HCT116 (cell line): Measurements from ENCODE around the gene LZTS3. TPM values are rescaled to one million over a fixed set of nuclear protein-coding genes. Genes with fewer than 3 reads are reported as not detected.
"Not testable (repeated sequence)": the region's sequence is repeated elsewhere in the genome, so short reads cannot be mapped to it uniquely, and the experiment has no call there.

Experiments
- ATAC-seq: fragments of 200-7000 bp; cut with Tn5 transposase; 2 replicates; pipeline ENCODE4 v1.9.1; 2020; ENCODE audit warnings: mild to moderate bottlenecking, moderate library complexity
- BruUV-seq: library from RNA; stranded (reverse); fragments of 400-500 nt; replicated peaks from 2 replicates; lab custom pipeline; 2021; lab: Mats Ljungman, UMichigan
- CTCF ChIA-PET: fragments of 300-600 bp; sonication (Branson Sonifier 250); formaldehyde crosslinking; loops from one replicate; lab custom pipeline; 2021; ENCODE audit warnings: antibody characterized with exemption; lab: Charles Lee
- POLR2A ChIA-PET: fragments of 300-600, 350-600 bp; sonication (Branson Sonifier 250); formaldehyde crosslinking; loops from one replicate; lab custom pipeline; 2021; ENCODE audit warnings: antibody characterized with exemption; lab: Charles Lee
- RAD21 ChIA-PET, 2 experiments: fragments of 300-600 bp; sonication (Branson Sonifier 250); formaldehyde crosslinking; loops; one replicate each; lab custom pipeline; 2023; ENCODE audit warnings: low total read pairs in 2 of 2; ENCODE audit not compliant: uncharacterized antibody in 2 of 2, unreplicated experiment in 2 of 2, low non-redundant PET in 1 of 2; lab: Charles Lee
- DNase-seq: peaks from one replicate; pipeline ENCODE4 v3.0.0-alpha.2; 2010; ENCODE audit warnings: low read depth, low spot score
- H2AFZ ChIP-seq: fragments of 200-600 bp; shearing (Covaris generic), sonication (generic); 2 replicates; pipeline ENCODE4 v1.6.1; 2017; ENCODE audit warnings: low read depth, mixed run types, mixed read lengths, antibody characterized with exemption, low read length; ENCODE audit not compliant: poor library complexity, severe bottlenecking
- H3K27ac ChIP-seq: 2 replicates; pipeline ENCODE4 v1.5.1; 2012; ENCODE audit warnings: low read depth, low read length
- H3K27me3 ChIP-seq: fragments of 200-600 bp; sonication (generic); 2 replicates; pipeline ENCODE4 v1.6.1; 2016; ENCODE audit warnings: mixed run types, low read length, mixed read lengths; ENCODE audit not compliant: insufficient read depth
- H3K36me3 ChIP-seq, 2 experiments: fragments of 200-500 bp in 1 of 2; fragments of 200-600 bp in 1 of 2; sonication (Bioruptor generic) in 1 of 2; sonication (generic) in 1 of 2; 2 replicates each; pipeline versions ENCODE4 v1.5.1 to v1.6.1; 2014 to 2016; ENCODE audit warnings: low read length in 2 of 2, inconsistent platforms in 1 of 2, mixed read lengths in 1 of 2, mixed run types in 1 of 2; ENCODE audit not compliant: insufficient read depth in 2 of 2, control insufficient read depth in 1 of 2
- H3K4me1 ChIP-seq, 2 experiments: fragments of 200-600 bp in 1 of 2; sonication (generic) in 1 of 2; 2 replicates each; pipeline versions ENCODE4 v1.5.1 to v1.6.1; 2012 to 2017; ENCODE audit warnings: low read length in 2 of 2, inconsistent platforms in 1 of 2, mild to moderate bottlenecking in 1 of 2, mixed read lengths in 1 of 2, mixed run types in 1 of 2, moderate library complexity in 1 of 2; ENCODE audit not compliant: insufficient read depth in 2 of 2, control insufficient read depth in 1 of 2
- H3K4me2 ChIP-seq: fragments of 200-600 bp; sonication (generic); 2 replicates; pipeline ENCODE4 v1.6.1; 2017; ENCODE audit warnings: mixed run types, low read length, mixed read lengths
- H3K4me3 ChIP-seq, 2 experiments: fragments of 200-600 bp in 1 of 2; sonication (generic) in 1 of 2; replicated peaks in 1 of 2; 2 replicates each; pipeline ENCODE4 v1.5.1; 2011 to 2016; ENCODE audit warnings: low read length in 2 of 2, control low read depth in 1 of 2, low read depth in 1 of 2, mild to moderate bottlenecking in 1 of 2, mixed read lengths in 1 of 2, mixed run types in 1 of 2
- H3K79me2 ChIP-seq: fragments of 200-600 bp; sonication (generic); 2 replicates; pipeline ENCODE4 v1.6.1; 2017; ENCODE audit warnings: mild to moderate bottlenecking, mixed run types, low read length, moderate library complexity, mixed read lengths; ENCODE audit not compliant: insufficient read depth
- H3K9ac ChIP-seq: fragments of 200-600 bp; sonication (generic); 2 replicates; pipeline ENCODE4 v1.6.1; 2016; ENCODE audit warnings: low read length, mixed read lengths
- H3K9me2 ChIP-seq: fragments of 200-600 bp; sonication (generic), shearing (Covaris generic); 2 replicates; pipeline ENCODE4 v1.6.1; 2017; ENCODE audit warnings: mixed run types, mild to moderate bottlenecking, moderate library complexity; ENCODE audit not compliant: insufficient read depth
- H3K9me3 ChIP-seq, 2 experiments: fragments of 200-500 bp in 1 of 2; fragments of 200-600 bp in 1 of 2; sonication (Bioruptor generic) in 1 of 2; sonication (generic) in 1 of 2; 2 replicates each; pipeline ENCODE4 v1.6.1; 2014 to 2017; ENCODE audit warnings: low read length in 2 of 2, mixed read lengths in 2 of 2, inconsistent platforms in 1 of 2, low read depth in 1 of 2, mild to moderate bottlenecking in 1 of 2, mixed run types in 1 of 2, moderate library complexity in 1 of 2; ENCODE audit not compliant: control insufficient read depth in 1 of 2, insufficient read depth in 1 of 2
- H4K20me1 ChIP-seq: fragments of 200-600 bp; sonication (generic), shearing (Covaris generic); 2 replicates; pipeline ENCODE4 v1.6.1; 2017; ENCODE audit warnings: mixed run types, mild to moderate bottlenecking, moderate library complexity; ENCODE audit not compliant: insufficient read depth
- ELF1 ChIP-seq: IDR thresholded peaks from 2 replicates; pipeline ENCODE4 v1.6.1; 2012; ENCODE audit warnings: low read depth, borderline replicate concordance
- POLR2A ChIP-seq: IDR thresholded peaks from 2 replicates; pipeline ENCODE4 v1.7.0; 2011; ENCODE audit warnings: borderline replicate concordance; ENCODE audit not compliant: insufficient read depth, insufficient read length; ENCODE audit errors: extremely low read depth
- RAD21 ChIP-seq: IDR thresholded peaks from 2 replicates; pipeline ENCODE4 v1.6.1; 2012; ENCODE audit warnings: low read depth, mild to moderate bottlenecking
- SP1 ChIP-seq: IDR thresholded peaks from 2 replicates; pipeline ENCODE4 v1.6.1; 2012; ENCODE audit warnings: low read depth
- SRF ChIP-seq: IDR thresholded peaks from 2 replicates; pipeline ENCODE4 v1.6.1; 2012; ENCODE audit warnings: low read depth
- intact Hi-C: fragments of 100-400 bp; cut with micrococcal nuclease; formaldehyde crosslinking; loops from 2 replicates; pipeline ENCODE4 v1.10.0; 2022
- total RNA-seq: library from RNA; stranded (reverse); gene quantifications from one replicate; pipeline ENCODE4 v1.2.1, GENCODE V29; 2021; ENCODE audit not compliant: unreplicated experiment
- TF ChIP-seq, protein P1 (sequence below): IDR thresholded peaks from 2 replicates; pipeline ENCODE4 v1.6.1; 2012

Gene LZTS3
- total RNA-seq, 1 experiment from 2014 or later = 5.2 TPM

DNA sequence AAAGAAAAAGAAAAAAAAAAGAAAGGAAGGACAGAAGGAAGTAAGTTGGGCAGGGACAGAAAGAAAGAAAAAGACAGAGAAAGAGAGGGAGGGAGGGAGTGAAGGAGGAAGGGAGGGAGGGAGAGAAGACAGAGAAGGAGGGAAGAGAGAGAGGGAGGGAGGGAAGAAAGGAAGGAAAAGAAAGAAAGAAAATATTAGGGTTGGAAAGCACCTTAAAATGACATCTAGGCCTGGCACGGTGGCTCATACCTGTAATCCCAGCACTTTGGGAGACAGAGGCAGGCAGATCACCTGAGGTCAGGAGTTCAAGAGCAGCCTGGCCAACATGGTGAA is 46.9 kb downstream of the LZTS3 start (continued):
- TF ChIP-seq RAD21 = no peak
- no peak for TF ChIP-seq SP1
- TF ChIP-seq POLR2A = no peak
- TF ChIP-seq ELF1 = no peak
- TF ChIP-seq, protein P1, sequence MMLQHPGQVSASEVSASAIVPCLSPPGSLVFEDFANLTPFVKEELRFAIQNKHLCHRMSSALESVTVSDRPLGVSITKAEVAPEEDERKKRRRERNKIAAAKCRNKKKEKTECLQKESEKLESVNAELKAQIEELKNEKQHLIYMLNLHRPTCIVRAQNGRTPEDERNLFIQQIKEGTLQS = no peak
- no peak for TF ChIP-seq SRF
- TF ChIP-seq, all 23 proteins: peak for 0

- H3K4me2 ChIP-seq, H3K4me1 ChIP-seq, RAD21 ChIA-PET, H3K27ac ChIP-seq, H3K27me3 ChIP-seq, H3K4me3 ChIP-seq, H3K9me3 ChIP-seq, H4K20me1 ChIP-seq, BruUV-seq, H3K9me2 ChIP-seq, H2AFZ ChIP-seq, POLR2A ChIA-PET, CTCF ChIA-PET, intact Hi-C loops, ATAC-seq, H3K9ac ChIP-seq, DNase-seq: not testable (repeated sequence)
- Histone ChIP-seq H3K79me2 (peaks cover 11% of the 10 kb centered on the region), H3K36me3 (peaks cover 7 to 12% of the 10 kb centered on the region in 2 experiments; a peak in 3 of 4 replicates)
Measured at GRCh38 chr20:3125776-3126526, 47.4 kb downstream of the LZTS3 start.

DNA sequence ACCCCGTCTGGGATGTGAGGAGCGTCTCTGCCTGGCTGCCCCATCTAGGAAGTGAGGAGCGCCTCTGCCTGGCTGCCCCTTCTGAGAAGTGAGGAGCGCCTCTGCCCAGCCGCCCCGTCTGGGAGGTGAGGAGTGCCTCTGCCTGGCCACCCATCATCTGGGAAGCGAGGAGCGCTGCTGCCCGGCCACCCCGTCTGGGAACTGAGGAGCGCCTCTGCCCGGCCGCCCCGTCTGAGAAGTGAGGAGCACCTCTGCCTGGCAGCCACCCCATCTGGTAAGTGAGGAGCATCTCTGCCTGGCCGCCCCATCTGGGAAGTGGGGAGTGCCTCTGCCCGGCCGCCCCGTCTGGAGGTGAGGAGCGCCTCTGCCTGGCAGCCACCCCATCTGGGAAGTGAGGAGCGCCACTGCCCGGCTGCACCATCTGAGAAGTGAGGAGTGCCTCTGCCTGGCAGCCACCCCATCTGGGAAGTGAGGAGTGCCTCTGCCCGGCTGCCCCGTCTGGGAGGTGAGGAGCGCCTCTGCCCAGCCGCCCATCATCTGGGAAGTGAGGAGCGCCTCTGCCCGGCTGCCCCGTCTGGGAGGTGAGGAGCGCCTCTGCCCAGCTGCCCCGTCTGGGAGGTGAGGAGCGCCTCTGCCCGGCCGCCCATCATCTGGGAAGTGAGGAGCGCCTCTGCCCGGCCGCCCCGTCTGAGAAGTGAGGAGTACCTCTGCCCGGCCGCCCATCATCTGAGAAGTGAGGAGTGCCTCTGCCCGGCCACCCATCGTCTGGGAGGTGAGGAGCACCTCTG is 48.4 kb downstream of the LZTS3 start:
- H3K9me2 ChIP-seq, CTCF ChIA-PET, H2AFZ ChIP-seq, H3K27me3 ChIP-seq, H3K9me3 ChIP-seq, ATAC-seq, BruUV-seq, H3K27ac ChIP-seq, RAD21 ChIA-PET, DNase-seq, H4K20me1 ChIP-seq, H3K4me3 ChIP-seq, H3K4me2 ChIP-seq, POLR2A ChIA-PET, H3K4me1 ChIP-seq, H3K9ac ChIP-seq, intact Hi-C loops: not testable (repeated sequence)
- Histone ChIP-seq H3K36me3 (peaks cover 7 to 12% of the 10 kb centered on the region in 2 experiments; a peak in 3 of 4 replicates), H3K79me2 (peaks cover 11% of the 10 kb centered on the region)

DNA sequence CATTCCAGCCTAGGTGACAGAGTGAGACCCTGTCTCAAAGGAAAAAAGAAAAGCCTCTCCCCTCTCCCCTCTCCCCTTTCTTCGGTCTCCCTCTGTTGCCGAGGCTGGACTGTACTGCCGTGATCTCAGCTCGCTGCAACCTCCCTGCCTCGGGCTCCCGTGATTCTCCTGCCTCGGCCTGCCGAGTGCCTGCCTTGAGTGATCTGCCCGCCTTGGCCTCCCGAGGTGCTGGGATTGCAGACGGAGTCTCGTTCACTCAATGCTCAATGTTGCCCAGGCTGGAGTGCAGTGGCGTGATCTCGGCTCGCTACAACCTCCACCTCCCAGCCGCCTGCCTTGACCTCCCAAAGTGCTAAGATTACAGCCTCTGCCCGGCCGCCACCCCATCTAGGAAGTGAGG is 49.2 kb downstream of the LZTS3 start:
- H4K20me1 ChIP-seq, DNase-seq, H3K79me2 ChIP-seq, ATAC-seq, CTCF ChIA-PET, POLR2A ChIA-PET, H3K27ac ChIP-seq, RAD21 ChIA-PET, H3K9me3 ChIP-seq, H3K4me2 ChIP-seq, H3K9ac ChIP-seq, H3K4me1 ChIP-seq, H3K4me3 ChIP-seq, BruUV-seq, H3K9me2 ChIP-seq, H3K27me3 ChIP-seq, H2AFZ ChIP-seq, intact Hi-C loops: not testable (repeated sequence)
- H3K36me3 ChIP-seq = peaks cover 7 to 12% of the 10 kb centered on the region in 2 experiments; a peak in 3 of 4 replicates
